NOMO-1 treated with DMSO at 0.1 percent for 48 hours (cell line): ENCODE measurements around the gene CXCR5.

Experiments used
- DNase-seq: peaks from one replicate; lab custom pipeline; 2025; ENCODE audit not compliant: unreplicated experiment; lab: John Stamatoyannopoulos, UW

Gene CXCR5

GRCh38 chr11:118924591-118925585 lies 41.2 kb downstream of the CXCR5 start:
- DNase-seq = peak; percentile 20

GRCh38 chr11:118927554-118928100 lies 43.9 kb downstream of the CXCR5 start:
- DNase-seq = no peak

GRCh38 chr11:118928101-118928869 lies 44.6 kb downstream of the CXCR5 start:
- peak; percentile 82 for DNase-seq

- peak; percentile 48 for DNase-seq
These were observed 45.3 kb downstream of the CXCR5 start for GRCh38 chr11:118928870-118929500.

GRCh38 chr11:118929501-118930093 lies 45.9 kb downstream of the CXCR5 start:
- DNase-seq = peak; percentile 81

GRCh38 chr11:118930094-118930712 lies 46.5 kb downstream of the CXCR5 start:
- peak; percentile 62 for DNase-seq

- DNase-seq = no peak
These were observed 47.9 kb downstream of the CXCR5 start for GRCh38 chr11:118931571-118931970.

GRCh38 chr11:118933486-118933885 lies 49.8 kb downstream of the CXCR5 start:
- DNase-seq = no peak

GRCh38 chr11:118935376-118935775 lies 51.7 kb downstream of the CXCR5 start:
- DNase-seq = no peak

GRCh38 chr11:118938491-118939403 lies 55.1 kb downstream of the CXCR5 start:
- DNase-seq = no peak

- DNase-seq = no peak
These were observed 55.8 kb downstream of the CXCR5 start for GRCh38 chr11:118939404-118939915.

- peak; percentile 51 for DNase-seq
These were observed 56.4 kb downstream of the CXCR5 start for GRCh38 chr11:118939953-118940598.

- DNase-seq = no peak
These were observed 63.4 kb downstream of the CXCR5 start for GRCh38 chr11:118947091-118947490.
